ENCODE data around the gene OTOG. TPM values are rescaled to one million over a fixed set of nuclear protein-coding genes. Genes with fewer than 3 reads are reported as not detected.

The OTOG gene
- total and polyA plus RNA-seq, 7 experiments from 2014 or later = not detected

DNA sequence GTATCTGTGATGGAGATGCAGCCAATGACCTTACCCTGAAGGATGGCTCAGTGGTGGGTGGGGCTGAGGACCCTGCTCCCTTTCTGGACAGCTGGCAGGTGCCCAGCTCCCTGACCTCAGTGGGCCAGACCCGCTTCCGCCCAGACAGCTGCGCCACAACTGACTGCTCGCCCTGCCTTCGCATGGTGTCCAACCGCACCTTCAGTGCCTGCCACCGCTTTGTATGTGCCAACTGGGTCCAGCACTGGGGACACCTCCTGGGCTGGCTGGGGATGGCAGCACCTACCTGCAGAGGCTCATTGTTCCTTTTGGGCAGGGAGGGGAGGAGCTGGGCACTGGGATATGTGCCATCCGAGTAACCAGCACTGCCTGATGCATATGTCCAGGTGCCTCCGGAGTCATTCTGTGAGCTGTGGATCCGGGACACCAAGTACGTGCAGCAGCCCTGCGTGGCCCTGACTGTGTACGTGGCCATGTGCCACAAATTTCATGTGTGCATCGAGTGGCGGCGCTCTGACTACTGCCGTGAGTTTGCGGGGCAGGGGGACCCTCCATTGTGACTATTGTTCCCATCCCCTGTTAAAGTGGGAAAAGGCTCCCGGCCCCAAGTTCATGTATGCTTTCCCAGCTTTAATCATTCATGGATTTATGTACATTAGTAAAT is 84.8 kb downstream of the OTOG start:
- H3K9me3 Mint-ChIP-seq = peaks cover 0 to 1% (median 0%) of the 10 kb centered on the region in 11 donors
- no peaks in the 10 kb centered on the region for H3K36me3 ChIP-seq (ENCODE audit: control insufficient read depth in 2 of 3, insufficient read depth in 3 of 3, low read length in 3 of 3)
- H3K27ac ChIP-seq (ENCODE audit: low read depth, low read length) = no peak overlapping the region
- no peak overlapping the region for H3K27ac Mint-ChIP-seq
- no peak for DNase-seq
- H3K9me3 ChIP-seq (ENCODE audit: control insufficient read depth in 2 of 3, low read length in 3 of 3) = no peaks in the 10 kb centered on the region
- H3K4me1 Mint-ChIP-seq = no peaks in the 10 kb centered on the region
- H3K4me3 ChIP-seq (ENCODE audit: low read length) = no peak overlapping the region
- ChIA-PET CTCF (no interaction called here), POLR2A (no interaction called here)
- H3K4me3 Mint-ChIP-seq = no peak overlapping the region
- intact Hi-C loops (cut with micrococcal nuclease) = no loop called here
- H3K4me1 ChIP-seq (ENCODE audit: control insufficient read depth in 2 of 2, insufficient read depth in 2 of 2, low read length in 2 of 2) = no peaks in the 10 kb centered on the region
- ATAC-seq = no peak
- peaks cover 16 to 34% (median 30%) of the 10 kb centered on the region in 5 donors for H3K27me3 Mint-ChIP-seq
- H3K36me3 Mint-ChIP-seq = no peaks in the 10 kb centered on the region
- H3K27me3 ChIP-seq (ENCODE audit: control insufficient read depth in 2 of 2, insufficient read depth in 2 of 2, low read length in 2 of 2) = no peaks in the 10 kb centered on the region

DNA sequence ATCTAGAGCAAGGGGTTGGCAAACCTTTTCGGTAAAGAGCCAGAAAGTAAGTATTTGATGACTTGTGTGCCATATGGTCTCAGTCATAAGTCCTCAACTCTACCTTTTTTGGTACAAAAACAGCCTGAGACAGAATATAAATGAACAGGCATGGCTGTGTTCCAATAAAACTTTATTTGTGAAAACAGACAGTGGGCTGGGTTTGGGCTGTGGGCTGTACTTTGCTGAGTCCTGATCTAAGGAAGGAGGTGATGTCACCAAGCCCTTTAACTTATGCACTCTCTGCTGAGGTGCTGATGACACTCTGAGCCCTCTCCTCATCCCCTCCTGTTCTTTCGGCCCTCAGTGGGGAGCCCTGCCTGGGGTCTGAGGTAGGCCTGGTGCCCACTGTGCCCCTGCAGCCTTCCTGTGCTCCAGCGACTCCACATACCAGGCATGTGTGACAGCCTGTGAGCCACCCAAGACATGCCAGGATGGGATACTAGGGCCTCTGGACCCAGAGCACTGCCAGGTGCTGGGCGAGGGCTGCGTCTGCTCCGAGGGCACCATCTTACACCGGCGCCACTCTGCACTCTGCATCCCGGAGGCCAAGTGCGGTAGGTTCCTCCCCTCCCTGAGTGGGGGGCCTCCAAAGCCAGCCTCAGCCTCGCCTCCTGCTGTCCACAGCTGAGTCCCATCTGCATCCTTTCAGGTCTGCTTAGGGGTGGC is 86.4 kb downstream of the OTOG start:
- ChIA-PET POLR2A (no interaction called here), CTCF (no interaction called here)
- Mint-ChIP-seq H3K9me3 (peaks cover 0 to under 1% (median 0%) of the 10 kb centered on the region in 11 donors), H3K4me1 (no peaks in the 10 kb centered on the region), H3K27me3 (peaks cover 2 to 28% (median 14%) of the 10 kb centered on the region in 5 donors), H3K4me3 (no peak overlapping the region), H3K27ac (no peak overlapping the region), H3K36me3 (no peaks in the 10 kb centered on the region)
- Histone ChIP-seq H3K9me3 (ENCODE audit: control insufficient read depth in 2 of 3, low read length in 3 of 3) (no peaks in the 10 kb centered on the region), H3K27me3 (ENCODE audit: control insufficient read depth in 2 of 2, insufficient read depth in 2 of 2, low read length in 2 of 2) (no peaks in the 10 kb centered on the region), H3K4me3 (ENCODE audit: low read length) (no peak overlapping the region), H3K4me1 (ENCODE audit: control insufficient read depth in 2 of 2, insufficient read depth in 2 of 2, low read length in 2 of 2) (no peaks in the 10 kb centered on the region), H3K27ac (ENCODE audit: low read depth, low read length) (no peak overlapping the region), H3K36me3 (ENCODE audit: control insufficient read depth in 2 of 3, insufficient read depth in 3 of 3, low read length in 3 of 3) (no peaks in the 10 kb centered on the region)
- intact Hi-C loops (cut with micrococcal nuclease) = no loop called here
- no peak for DNase-seq
- no peak for ATAC-seq

DNA sequence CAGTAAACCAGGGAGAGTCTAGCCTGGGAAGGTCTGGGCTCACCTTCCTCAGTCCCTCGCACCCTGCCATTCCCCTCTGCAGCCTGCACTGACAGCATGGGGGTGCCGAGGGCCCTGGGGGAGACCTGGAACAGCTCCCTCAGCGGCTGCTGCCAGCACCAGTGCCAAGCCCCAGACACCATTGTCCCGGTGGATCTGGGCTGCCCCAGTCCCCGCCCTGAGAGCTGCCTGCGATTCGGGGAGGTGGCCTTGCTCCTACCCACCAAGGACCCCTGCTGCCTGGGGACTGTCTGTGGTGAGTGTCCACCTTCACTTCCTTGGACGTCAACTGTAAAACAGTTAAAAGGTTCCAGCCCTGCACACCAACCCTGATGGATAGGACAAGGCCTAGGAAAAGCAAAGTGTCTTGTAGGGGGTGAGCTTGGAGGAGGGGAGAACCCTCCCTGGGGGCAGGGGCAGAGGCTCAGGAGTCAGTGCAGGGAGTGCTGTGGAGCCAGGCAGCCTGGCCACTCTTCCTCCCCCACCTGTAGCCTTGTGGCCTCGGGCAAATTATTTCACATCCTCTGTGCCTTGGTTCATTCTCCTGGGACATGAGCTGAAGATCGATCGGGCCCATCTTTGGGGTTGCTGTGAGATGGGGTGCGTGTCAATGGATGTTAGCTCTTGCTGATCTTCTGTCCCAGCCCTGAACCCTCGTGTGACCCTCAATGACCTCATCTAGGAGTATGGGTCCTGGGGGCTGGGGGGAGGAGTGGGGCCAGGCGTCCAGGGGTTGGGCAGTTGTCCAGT is 87.1 kb downstream of the OTOG start:
- no peak overlapping the region for H3K4me3 ChIP-seq (ENCODE audit: low read length)
- H3K4me1 Mint-ChIP-seq = no peaks in the 10 kb centered on the region
- POLR2A ChIA-PET = no interaction called here
- no peaks in the 10 kb centered on the region for H3K36me3 ChIP-seq (ENCODE audit: control insufficient read depth in 2 of 3, insufficient read depth in 3 of 3, low read length in 3 of 3)
- no peaks in the 10 kb centered on the region for H3K27me3 ChIP-seq (ENCODE audit: control insufficient read depth in 2 of 2, insufficient read depth in 2 of 2, low read length in 2 of 2)
- no peak overlapping the region for H3K27ac ChIP-seq (ENCODE audit: low read depth, low read length)
- H3K9me3 Mint-ChIP-seq = no peaks in the 10 kb centered on the region
- H3K27ac Mint-ChIP-seq = no peak overlapping the region
- no peak overlapping the region for H3K4me3 Mint-ChIP-seq
- intact Hi-C loops (cut with micrococcal nuclease) = no loop called here
- ATAC-seq = no peak
- no peaks in the 10 kb centered on the region for H3K36me3 Mint-ChIP-seq
- CTCF ChIA-PET = no interaction called here
- no peaks in the 10 kb centered on the region for H3K4me1 ChIP-seq (ENCODE audit: control insufficient read depth in 2 of 2, insufficient read depth in 2 of 2, low read length in 2 of 2)
- peaks cover 0 to 21% (median 9%) of the 10 kb centered on the region in 5 donors for H3K27me3 Mint-ChIP-seq
- DNase-seq = no peak
- no peaks in the 10 kb centered on the region for H3K9me3 ChIP-seq (ENCODE audit: control insufficient read depth in 2 of 3, low read length in 3 of 3)

DNA sequence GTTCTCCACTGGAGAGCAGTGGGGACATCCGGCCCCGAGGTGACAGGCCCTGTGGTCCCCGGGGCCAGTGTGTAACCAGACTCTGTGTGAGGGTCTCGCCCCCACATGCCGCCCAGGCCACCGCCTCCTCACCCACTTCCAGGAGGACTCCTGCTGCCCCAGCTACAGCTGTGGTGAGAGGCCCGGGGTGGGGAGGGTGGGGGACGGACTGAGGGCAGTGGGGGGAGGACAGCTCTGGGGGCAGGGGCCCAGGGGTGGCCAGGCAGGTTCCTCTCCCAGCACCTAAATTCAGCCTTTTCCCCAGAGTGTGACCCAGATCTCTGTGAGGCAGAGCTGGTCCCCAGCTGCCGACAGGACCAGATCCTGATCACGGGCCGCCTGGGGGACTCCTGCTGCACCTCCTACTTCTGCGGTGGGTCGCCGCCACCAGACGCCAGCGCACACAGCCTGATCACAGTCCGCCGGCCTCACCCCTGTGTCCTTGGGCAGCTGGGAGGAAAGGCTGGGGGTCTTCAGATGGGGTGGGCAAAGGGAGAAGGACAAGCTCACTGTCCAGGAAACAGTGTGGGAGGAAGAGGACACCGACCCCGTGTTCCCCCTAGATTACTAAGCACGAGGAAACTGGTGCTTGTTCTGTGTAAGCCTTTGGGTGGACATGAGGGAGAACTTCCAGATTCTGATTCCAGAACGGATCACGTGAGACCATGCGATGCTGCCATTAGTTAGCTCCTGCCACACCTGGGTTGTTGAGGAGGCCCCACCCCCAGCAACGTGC is 87.9 kb downstream of the OTOG start:
- no peak overlapping the region for H3K27ac Mint-ChIP-seq
- no peaks in the 10 kb centered on the region for H3K36me3 ChIP-seq (ENCODE audit: control insufficient read depth in 2 of 3, insufficient read depth in 3 of 3, low read length in 3 of 3)
- DNase-seq (no peak), ATAC-seq (no peak)
- no peak overlapping the region for H3K4me3 ChIP-seq (ENCODE audit: low read length)
- POLR2A ChIA-PET = no interaction called here
- H3K9me3 Mint-ChIP-seq = peaks cover 0 to 5% (median 0%) of the 10 kb centered on the region in 11 donors
- H3K4me3 Mint-ChIP-seq = no peak overlapping the region
- H3K9me3 ChIP-seq (ENCODE audit: control insufficient read depth in 2 of 3, low read length in 3 of 3) = no peaks in the 10 kb centered on the region
- H3K4me1 Mint-ChIP-seq = no peaks in the 10 kb centered on the region
- peaks cover 0 to 16% (median 11%) of the 10 kb centered on the region in 5 donors for H3K27me3 Mint-ChIP-seq
- H3K27ac ChIP-seq (ENCODE audit: low read depth, low read length) = no peak overlapping the region
- H3K27me3 ChIP-seq (ENCODE audit: control insufficient read depth in 2 of 2, insufficient read depth in 2 of 2, low read length in 2 of 2) = no peaks in the 10 kb centered on the region
- intact Hi-C loops (cut with micrococcal nuclease) = no loop called here
- H3K4me1 ChIP-seq (ENCODE audit: control insufficient read depth in 2 of 2, insufficient read depth in 2 of 2, low read length in 2 of 2) = no peaks in the 10 kb centered on the region
- no peaks in the 10 kb centered on the region for H3K36me3 Mint-ChIP-seq
- CTCF ChIA-PET = no interaction called here

DNA sequence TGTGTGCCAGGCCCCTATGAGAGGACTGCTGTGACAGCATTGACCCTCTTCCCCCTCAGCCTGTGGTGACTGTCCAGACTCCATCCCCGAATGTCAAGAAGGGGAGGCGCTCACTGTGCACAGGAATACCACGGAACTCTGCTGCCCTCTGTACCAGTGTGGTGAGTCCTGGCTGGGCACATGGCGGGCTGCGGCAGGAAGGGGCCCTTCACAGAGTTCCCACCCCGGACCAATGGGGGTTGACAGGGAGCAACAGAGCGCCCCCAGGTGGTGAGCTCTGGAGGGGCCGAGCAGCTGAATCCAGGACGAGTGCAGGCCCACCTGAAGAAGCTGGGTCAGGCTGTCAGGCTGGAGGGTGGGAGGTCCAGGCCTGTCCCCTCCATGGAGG is 88.5 kb downstream of the OTOG start:
- Histone ChIP-seq H3K4me3 (ENCODE audit: low read length) (no peak overlapping the region), H3K27ac (ENCODE audit: low read depth, low read length) (no peak overlapping the region), H3K27me3 (ENCODE audit: control insufficient read depth in 2 of 2, insufficient read depth in 2 of 2, low read length in 2 of 2) (no peaks in the 10 kb centered on the region), H3K9me3 (ENCODE audit: control insufficient read depth in 2 of 3, low read length in 3 of 3) (no peaks in the 10 kb centered on the region), H3K36me3 (ENCODE audit: control insufficient read depth in 2 of 3, insufficient read depth in 3 of 3, low read length in 3 of 3) (no peaks in the 10 kb centered on the region), H3K4me1 (ENCODE audit: control insufficient read depth in 2 of 2, insufficient read depth in 2 of 2, low read length in 2 of 2) (no peaks in the 10 kb centered on the region)
- no peaks in the 10 kb centered on the region for H3K36me3 Mint-ChIP-seq
- no peak overlapping the region for H3K27ac Mint-ChIP-seq
- DNase-seq (no peak), ATAC-seq (no peak)
- ChIA-PET CTCF (no interaction called here), POLR2A (no interaction called here)
- H3K9me3 Mint-ChIP-seq = peaks cover 0 to 5% (median 0%) of the 10 kb centered on the region in 11 donors
- intact Hi-C loops (cut with micrococcal nuclease) = no loop called here
- no peaks in the 10 kb centered on the region for H3K4me1 Mint-ChIP-seq
- H3K27me3 Mint-ChIP-seq = peaks cover 0 to 12% (median 8%) of the 10 kb centered on the region in 5 donors
- H3K4me3 Mint-ChIP-seq = no peak overlapping the region

DNA sequence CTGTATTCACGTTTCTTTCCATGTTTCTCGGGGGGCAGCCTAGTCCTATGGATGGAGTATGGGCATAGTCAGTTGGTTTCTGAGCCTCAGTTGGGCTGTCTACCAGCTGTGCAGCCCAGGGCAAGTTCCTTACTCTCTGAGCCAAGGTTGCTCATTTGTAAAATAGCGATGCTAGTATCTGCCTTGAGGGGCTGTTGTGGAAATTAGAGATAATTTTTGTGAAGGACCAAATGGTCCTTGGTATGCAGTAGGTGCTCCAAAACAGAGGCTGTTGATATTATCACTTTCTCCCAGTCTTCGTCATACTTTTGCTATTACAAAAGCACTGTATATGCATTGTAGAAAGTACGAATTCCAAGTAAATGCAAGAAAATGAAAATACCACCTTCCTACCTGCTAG is 89.7 kb downstream of the OTOG start:
- CTCF ChIA-PET = no interaction called here

More for the DNA sequence above, 89.7 kb downstream of the OTOG start:
- no peak overlapping the region for H3K4me3 ChIP-seq (ENCODE audit: low read length)
- H3K4me1 Mint-ChIP-seq = no peaks in the 10 kb centered on the region
- no peaks in the 10 kb centered on the region for H3K36me3 Mint-ChIP-seq
- H3K4me3 Mint-ChIP-seq = no peak overlapping the region
- no peaks in the 10 kb centered on the region for H3K27me3 ChIP-seq (ENCODE audit: control insufficient read depth in 2 of 2, insufficient read depth in 2 of 2, low read length in 2 of 2)
- H3K36me3 ChIP-seq (ENCODE audit: control insufficient read depth in 2 of 3, insufficient read depth in 3 of 3, low read length in 3 of 3) = no peaks in the 10 kb centered on the region
- H3K9me3 ChIP-seq (ENCODE audit: control insufficient read depth in 2 of 3, low read length in 3 of 3) = no peaks in the 10 kb centered on the region
- POLR2A ChIA-PET = no interaction called here
- no peak overlapping the region for H3K27ac Mint-ChIP-seq
- DNase-seq (no peak), ATAC-seq (no peak)
- peaks cover 0 to 5% (median 0%) of the 10 kb centered on the region in 11 donors for H3K9me3 Mint-ChIP-seq
- intact Hi-C loops (cut with micrococcal nuclease) = no loop called here
- H3K4me1 ChIP-seq (ENCODE audit: control insufficient read depth in 2 of 2, insufficient read depth in 2 of 2, low read length in 2 of 2) = no peaks in the 10 kb centered on the region
- no peak overlapping the region for H3K27ac ChIP-seq (ENCODE audit: low read depth, low read length)
- peaks cover 0 to 8% (median 5%) of the 10 kb centered on the region in 5 donors for H3K27me3 Mint-ChIP-seq
